Measurements from ENCODE around the gene ZFP91. TPM values are rescaled to one million over a fixed set of nuclear protein-coding genes. Genes with fewer than 3 reads are reported as not detected.

Gene ZFP91
- total and polyA plus RNA-seq, 9 of the 15 experiments (the other 6 are each of a cell fraction or from before 2014, with no cell fraction given), result 17.6 to 58.3 (median 34.0) TPM

DNA sequence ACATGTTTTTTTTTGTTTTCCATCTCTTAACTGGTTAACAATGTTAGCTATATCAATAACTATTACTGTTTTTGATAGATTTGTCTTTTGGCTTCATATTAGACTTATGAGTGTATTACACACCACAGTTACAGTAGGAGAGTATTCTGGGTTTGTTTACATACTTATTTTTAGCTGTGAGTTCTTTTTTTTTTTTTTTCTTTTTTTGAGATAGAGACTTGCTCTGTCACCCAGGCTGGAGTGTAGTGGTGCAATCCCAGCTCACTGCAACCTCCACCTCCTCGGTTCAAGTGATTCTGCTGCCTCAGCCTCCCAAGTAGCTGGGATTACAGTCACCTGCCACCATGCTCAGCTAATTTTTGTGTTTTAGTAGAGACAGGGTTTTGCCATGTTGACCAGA is 71.6 kb downstream of the ZFP91 start (continued):
- TF ChIP-seq, protein P1, sequence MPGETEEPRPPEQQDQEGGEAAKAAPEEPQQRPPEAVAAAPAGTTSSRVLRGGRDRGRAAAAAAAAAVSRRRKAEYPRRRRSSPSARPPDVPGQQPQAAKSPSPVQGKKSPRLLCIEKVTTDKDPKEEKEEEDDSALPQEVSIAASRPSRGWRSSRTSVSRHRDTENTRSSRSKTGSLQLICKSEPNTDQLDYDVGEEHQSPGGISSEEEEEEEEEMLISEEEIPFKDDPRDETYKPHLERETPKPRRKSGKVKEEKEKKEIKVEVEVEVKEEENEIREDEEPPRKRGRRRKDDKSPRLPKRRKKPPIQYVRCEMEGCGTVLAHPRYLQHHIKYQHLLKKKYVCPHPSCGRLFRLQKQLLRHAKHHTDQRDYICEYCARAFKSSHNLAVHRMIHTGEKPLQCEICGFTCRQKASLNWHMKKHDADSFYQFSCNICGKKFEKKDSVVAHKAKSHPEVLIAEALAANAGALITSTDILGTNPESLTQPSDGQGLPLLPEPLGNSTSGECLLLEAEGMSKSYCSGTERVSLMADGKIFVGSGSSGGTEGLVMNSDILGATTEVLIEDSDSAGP (CRISPR knock-in tag; IDR thresholded peaks at IDR 0.05), result no peak

DNA sequence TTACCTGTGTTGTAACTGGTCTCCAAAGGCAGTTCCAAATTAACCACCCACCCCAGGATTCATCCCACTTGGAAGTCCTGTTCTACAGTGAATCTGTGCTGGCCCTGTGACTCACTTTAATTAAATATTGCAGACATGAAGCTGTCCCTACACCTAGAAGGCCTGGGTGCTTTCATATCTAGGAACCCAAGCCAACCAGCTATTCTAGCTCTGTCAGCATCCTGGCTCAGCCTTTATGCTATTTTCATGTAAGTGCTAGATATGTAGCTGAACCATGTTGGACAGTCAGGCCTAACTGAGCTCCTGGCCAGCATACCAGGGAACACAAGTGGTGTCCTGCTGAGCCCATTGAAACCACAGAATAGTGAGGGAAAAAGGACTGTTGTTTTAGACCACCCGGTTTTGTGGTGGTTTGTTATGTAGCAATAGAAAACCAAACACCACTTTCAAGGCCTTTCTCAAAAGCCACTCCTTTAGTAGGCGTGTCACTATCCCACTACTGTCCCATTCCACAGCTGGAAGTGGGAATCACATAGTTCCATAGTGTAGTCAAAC is 73.9 kb downstream of the ZFP91 start:
- no peak overlapping the region for H3K27ac ChIP-seq (ENCODE audit: extremely low read depth, low read depth, low read length)
- WGBS (ENCODE audit: insufficient coverage, low coverage, missing lambda C conversion rate), result 24% methylated on average over 2 of the region's 2 CpGs
- H3K9me3 ChIP-seq (replicated peaks; ENCODE audit: control insufficient read depth, insufficient read depth, low read depth, low read length), result no peaks in the 10 kb centered on the region
- H2AFZ ChIP-seq (ENCODE audit: low read depth, low read length), result no peak overlapping the region
- H3K4me1 ChIP-seq (replicated peaks in 1 of 2; ENCODE audit: control insufficient read depth in 2 of 2, insufficient read depth in 2 of 2, low read length in 2 of 2), result no peaks in the 10 kb centered on the region
- no TSS peak for BruUV-seq (replicated peaks)
- intact Hi-C loops (cut with micrococcal nuclease) (loop anchor here (5.0 kb wide), 1 partner anchor 504 kb away; no protein-coding TSS in a partner anchor), in situ Hi-C loops (cut with MboI) (no loop called here)
- TF ChIP-seq FOSL1 (tag; conservative IDR thresholded peaks at IDR 0.05) (no peak), ZZZ3 (IDR thresholded peaks at IDR 0.05) (no peak), CREM (IDR thresholded peaks at IDR 0.05; ENCODE audit: low read depth) (no peak), U2AF2 (optimal IDR thresholded peaks at IDR 0.05; ENCODE audit: low read depth, low read length) (no peak), FOXK1 (CRISPR knock-in tag; IDR thresholded peaks at IDR 0.05; ENCODE audit: borderline replicate concordance) (no peak), GABPB1 (CRISPR knock-in tag; IDR thresholded peaks at IDR 0.05) (no peak)
- TF ChIP-seq, protein P2, sequence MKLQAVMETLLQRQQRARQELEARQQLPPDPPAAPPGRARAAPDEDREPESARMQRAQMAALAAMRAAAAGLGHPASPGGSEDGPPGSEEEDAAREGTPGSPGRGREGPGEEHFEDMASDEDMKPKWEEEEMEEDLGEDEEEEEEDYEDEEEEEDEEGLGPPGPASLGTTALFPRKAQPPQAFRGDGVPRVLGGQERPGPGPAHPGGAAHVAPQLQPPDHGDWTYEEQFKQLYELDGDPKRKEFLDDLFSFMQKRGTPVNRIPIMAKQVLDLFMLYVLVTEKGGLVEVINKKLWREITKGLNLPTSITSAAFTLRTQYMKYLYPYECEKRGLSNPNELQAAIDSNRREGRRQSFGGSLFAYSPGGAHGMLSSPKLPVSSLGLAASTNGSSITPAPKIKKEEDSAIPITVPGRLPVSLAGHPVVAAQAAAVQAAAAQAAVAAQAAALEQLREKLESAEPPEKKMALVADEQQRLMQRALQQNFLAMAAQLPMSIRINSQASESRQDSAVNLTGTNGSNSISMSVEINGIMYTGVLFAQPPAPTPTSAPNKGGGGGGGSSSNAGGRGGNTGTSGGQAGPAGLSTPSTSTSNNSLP (IDR thresholded peaks at IDR 0.05; ENCODE audit: borderline replicate concordance, low read depth, low read length), result no peak
- TF ChIP-seq, protein P3, sequence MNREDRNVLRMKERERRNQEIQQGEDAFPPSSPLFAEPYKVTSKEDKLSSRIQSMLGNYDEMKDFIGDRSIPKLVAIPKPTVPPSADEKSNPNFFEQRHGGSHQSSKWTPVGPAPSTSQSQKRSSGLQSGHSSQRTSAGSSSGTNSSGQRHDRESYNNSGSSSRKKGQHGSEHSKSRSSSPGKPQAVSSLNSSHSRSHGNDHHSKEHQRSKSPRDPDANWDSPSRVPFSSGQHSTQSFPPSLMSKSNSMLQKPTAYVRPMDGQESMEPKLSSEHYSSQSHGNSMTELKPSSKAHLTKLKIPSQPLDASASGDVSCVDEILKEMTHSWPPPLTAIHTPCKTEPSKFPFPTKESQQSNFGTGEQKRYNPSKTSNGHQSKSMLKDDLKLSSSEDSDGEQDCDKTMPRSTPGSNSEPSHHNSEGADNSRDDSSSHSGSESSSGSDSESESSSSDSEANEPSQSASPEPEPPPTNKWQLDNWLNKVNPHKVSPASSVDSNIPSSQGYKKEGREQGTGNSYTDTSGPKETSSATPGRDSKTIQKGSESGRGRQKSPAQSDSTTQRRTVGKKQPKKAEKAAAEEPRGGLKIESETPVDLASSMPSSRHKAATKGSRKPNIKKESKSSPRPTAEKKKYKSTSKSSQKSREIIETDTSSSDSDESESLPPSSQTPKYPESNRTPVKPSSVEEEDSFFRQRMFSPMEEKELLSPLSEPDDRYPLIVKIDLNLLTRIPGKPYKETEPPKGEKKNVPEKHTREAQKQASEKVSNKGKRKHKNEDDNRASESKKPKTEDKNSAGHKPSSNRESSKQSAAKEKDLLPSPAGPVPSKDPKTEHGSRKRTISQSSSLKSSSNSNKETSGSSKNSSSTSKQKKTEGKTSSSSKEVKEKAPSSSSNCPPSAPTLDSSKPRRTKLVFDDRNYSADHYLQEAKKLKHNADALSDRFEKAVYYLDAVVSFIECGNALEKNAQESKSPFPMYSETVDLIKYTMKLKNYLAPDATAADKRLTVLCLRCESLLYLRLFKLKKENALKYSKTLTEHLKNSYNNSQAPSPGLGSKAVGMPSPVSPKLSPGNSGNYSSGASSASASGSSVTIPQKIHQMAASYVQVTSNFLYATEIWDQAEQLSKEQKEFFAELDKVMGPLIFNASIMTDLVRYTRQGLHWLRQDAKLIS (CRISPR knock-in tag; IDR thresholded peaks at IDR 0.05), result no peak
- no peaks in the 10 kb centered on the region for H4K20me1 ChIP-seq (replicated peaks; ENCODE audit: control insufficient read depth, insufficient read depth, low read length)
- DNase-seq (ENCODE audit: extremely low read depth in 1 of 4, low spot score in 3 of 4), result no peak
- no peaks in the 10 kb centered on the region for H3K9me1 ChIP-seq (ENCODE audit: control insufficient read depth, insufficient read depth, low read length)
- no peak overlapping the region for H3K4me2 ChIP-seq (ENCODE audit: insufficient read depth, low read length)
- no peaks in the 10 kb centered on the region for H3K27me3 ChIP-seq (ENCODE audit: control insufficient read depth in 2 of 2, insufficient read depth in 2 of 2, low read length in 2 of 2)
- no peak for FAIRE-seq
- H3K4me3 ChIP-seq, result no peak overlapping the region
- ChIA-PET CTCF (ENCODE audit: low intra/inter-chr PET ratio) (interaction anchor here (2.9 kb wide), 1 partner anchor 136 kb away, joined by 19 read pairs; no protein-coding TSS in a partner anchor), POLR2A (interaction anchor here (0.6 kb wide), 2 partner anchors 433 to 1726 kb away, joined by 3 to 4 read pairs; partner anchors contain the start of gene MS4A7)
- ATAC-seq, result no peak
- no peaks in the 10 kb centered on the region for H3K79me2 ChIP-seq (ENCODE audit: control insufficient read depth, insufficient read depth, low read length)
- no peaks in the 10 kb centered on the region for H3K36me3 ChIP-seq (ENCODE audit: control insufficient read depth, insufficient read depth, low read length)
- H3K9ac ChIP-seq (ENCODE audit: insufficient read depth in 1 of 2, low read depth in 2 of 2, low read length in 2 of 2), result no peak overlapping the region

Data from K562 (cell line).